IPS-NIHi7 (cell line): Measurements from ENCODE around the gene NANP.
A peak's percentile ranks its signal among the peaks of the same experiment; 100 is the strongest.
"Not testable (repeated sequence)": the region's sequence is repeated elsewhere in the genome, so short reads cannot be mapped to it uniquely, and the experiment has no call there.

Experiments
- DNase-seq: peaks from one replicate; pipeline ENCODE4 v3.0.0; 2012; ENCODE audit warnings: mixed read lengths; ENCODE audit errors: extremely low spot score

The NANP gene

GRCh38 chr20:25606094-25606695, 17.6 kb downstream of the NANP start:
- DNase-seq: no peak

GRCh38 chr20:25605148-25605547, 18.7 kb downstream of the NANP start:
- no peak for DNase-seq

- no peak for DNase-seq
Observed at GRCh38 chr20:25604611-25605010, 19.2 kb downstream of the NANP start.

GRCh38 chr20:25602914-25603309, 20.9 kb downstream of the NANP start:
- not testable (repeated sequence) for DNase-seq

- not testable (repeated sequence) for DNase-seq
Observed at GRCh38 chr20:25602191-25602913, 21.5 kb downstream of the NANP start.

- no peak for DNase-seq
Observed at GRCh38 chr20:25601659-25602058, 22.2 kb downstream of the NANP start.

GRCh38 chr20:25600632-25601031, 23.2 kb downstream of the NANP start:
- DNase-seq: no peak

- no peak for DNase-seq
Observed at GRCh38 chr20:25592135-25592852, 31.5 kb downstream of the NANP start.

- not testable (repeated sequence) for DNase-seq
Observed at GRCh38 chr20:25590778-25591177, 33.0 kb downstream of the NANP start.

- DNase-seq: no peak
Observed at GRCh38 chr20:25588491-25588890, 35.3 kb downstream of the NANP start.

- no peak for DNase-seq
Observed at GRCh38 chr20:25587536-25587935, 36.3 kb downstream of the NANP start.

GRCh38 chr20:25586877-25587276, 36.9 kb downstream of the NANP start:
- DNase-seq: no peak

- DNase-seq: peak; percentile 95
Observed at GRCh38 chr20:25584905-25585704, 38.7 kb downstream of the NANP start, which contains the start of gene NINL. Gene NINL, minus strand, starts transcription at chr20:25585531. Its CDS starts 58,944 bp downstream, at chr20:25526587.

- not testable (repeated sequence) for DNase-seq
Observed at GRCh38 chr20:25583607-25584006, 40.2 kb downstream of the NANP start.

- no peak for DNase-seq
Observed at GRCh38 chr20:25580711-25581110, 43.1 kb downstream of the NANP start.

- no peak for DNase-seq
Observed at GRCh38 chr20:25579081-25579770, 44.6 kb downstream of the NANP start.

GRCh38 chr20:25576783-25577530, 46.9 kb downstream of the NANP start:
- DNase-seq: no peak

GRCh38 chr20:25574411-25574810, 49.4 kb downstream of the NANP start:
- DNase-seq: peak; percentile 52

- DNase-seq: no peak
Observed at GRCh38 chr20:25573288-25574251, 50.2 kb downstream of the NANP start.
